Occipital lobe (tissue), 2 donors: ENCODE results near the gene BDKRB1. TPM values are rescaled to one million over a fixed set of nuclear protein-coding genes. Genes with fewer than 3 reads are reported as not detected.

ENCODE experiments used
- DNase-seq: peaks from one replicate; lab custom pipeline; 2025; lab: John Stamatoyannopoulos, UW
- total RNA-seq: library from RNA; depleted of rRNA; stranded (reverse); fragments of >200 nt; gene quantifications from one replicate; pipeline ENCODE4 v1.2.3, GENCODE V29; 2014

Gene BDKRB1
- total RNA-seq = not detected

- DNase-seq = no peak
Observed at GRCh38 chr14:96255501-96256366, at the start of gene BDKRB1. Gene BDKRB1, plus strand, starts transcription at chr14:96256210. Its CDS starts 7,473 bp downstream, at chr14:96263683.

DNA sequence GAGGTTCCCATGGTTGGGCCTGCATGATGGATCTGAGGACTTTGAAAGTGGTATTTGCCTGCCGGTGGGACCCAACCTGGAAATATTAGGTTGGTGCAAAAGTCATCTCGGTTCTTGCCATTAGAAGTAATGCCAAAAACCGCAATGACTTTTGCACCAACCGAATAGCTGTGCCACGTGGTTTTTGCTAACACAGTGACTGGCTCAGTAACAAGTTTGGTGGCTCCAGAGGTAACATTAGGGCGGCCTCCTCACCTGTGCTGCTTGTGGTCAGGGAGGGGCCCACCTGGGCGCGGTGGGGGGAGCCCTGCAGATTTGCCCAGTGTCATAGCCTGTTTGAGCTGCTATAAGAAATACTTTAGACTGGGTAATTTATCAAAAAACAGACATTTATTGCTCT, 49.5 kb upstream of the BDKRB1 start:
- DNase-seq = no peak

DNA sequence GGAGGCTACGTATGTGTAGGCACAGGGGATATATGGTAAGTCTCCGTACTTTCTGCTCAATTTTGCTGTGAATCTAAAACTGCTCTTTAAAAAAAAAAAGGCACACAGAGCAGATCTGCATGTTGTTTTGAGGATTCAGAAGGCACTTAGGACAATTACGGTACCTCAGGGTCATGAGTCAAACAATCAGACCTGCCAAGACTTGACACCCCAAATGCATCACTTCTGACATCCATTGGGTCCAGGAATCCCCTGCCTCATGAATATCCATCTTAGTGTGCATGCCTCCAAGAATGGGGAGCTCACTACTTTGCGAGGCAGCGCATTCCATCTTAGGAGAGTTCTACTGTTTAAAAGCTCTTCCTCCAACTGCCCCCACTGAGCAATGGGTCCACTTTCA, 48.3 kb upstream of the BDKRB1 start:
- no peak for DNase-seq

DNA sequence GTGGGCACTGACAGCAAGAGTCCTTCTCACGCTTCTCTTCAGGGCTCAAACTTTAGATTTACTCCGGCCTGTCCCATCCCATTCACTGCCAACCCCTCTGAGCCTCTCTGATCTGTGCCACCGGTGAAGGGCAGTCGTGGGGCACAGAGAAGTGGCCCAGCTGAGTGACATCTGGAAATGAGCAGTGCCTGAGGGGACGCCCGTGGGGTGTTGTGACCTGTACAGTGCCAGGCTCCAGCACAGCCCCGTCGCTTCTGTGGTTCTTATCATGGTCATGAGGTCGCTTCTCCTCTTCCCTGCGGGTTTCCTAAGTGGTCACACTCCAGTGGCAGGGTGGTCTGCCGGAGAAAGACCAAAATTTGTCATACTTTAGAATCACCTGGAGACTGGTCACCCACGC, 47.3 kb upstream of the BDKRB1 start:
- DNase-seq = no peak

DNA sequence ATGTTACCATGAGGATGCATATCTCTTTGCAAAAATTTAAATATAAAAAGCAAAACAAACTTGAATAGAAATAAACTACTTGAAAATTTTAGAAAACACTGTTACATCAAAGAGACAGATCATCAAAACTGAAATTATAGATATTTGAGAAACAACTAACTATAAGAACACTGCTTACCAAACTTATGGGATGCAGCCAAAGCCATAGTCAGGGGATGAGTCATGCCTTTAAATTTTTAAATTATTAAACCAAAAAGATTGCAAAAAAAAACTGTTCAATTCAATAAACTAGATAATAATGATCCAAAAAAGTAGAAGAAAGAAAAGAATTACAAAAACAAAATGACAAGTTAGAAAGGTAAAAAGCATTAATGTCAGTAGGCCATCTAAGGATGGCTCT, 43.9 kb upstream of the BDKRB1 start:
- DNase-seq = no peak

DNA sequence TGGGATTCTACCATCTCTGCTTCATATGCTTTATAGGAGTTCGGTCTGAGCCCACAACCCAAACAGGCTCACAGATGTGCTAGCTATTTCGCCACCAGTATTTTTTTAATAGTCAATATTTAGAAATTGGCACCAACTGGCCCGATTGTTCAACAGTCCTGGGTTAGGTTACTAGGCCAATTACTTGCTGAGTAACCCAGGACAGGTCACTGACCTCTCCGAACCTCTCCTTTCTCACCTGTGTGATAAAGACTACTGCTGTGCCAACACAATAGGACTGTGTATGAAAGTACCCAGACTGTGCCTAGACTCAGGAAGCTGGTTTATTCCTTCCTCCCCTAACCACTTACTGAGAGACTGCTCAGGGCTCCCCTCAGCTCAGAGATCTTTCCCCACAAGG, 43.1 kb upstream of the BDKRB1 start:
- DNase-seq = no peak

DNA sequence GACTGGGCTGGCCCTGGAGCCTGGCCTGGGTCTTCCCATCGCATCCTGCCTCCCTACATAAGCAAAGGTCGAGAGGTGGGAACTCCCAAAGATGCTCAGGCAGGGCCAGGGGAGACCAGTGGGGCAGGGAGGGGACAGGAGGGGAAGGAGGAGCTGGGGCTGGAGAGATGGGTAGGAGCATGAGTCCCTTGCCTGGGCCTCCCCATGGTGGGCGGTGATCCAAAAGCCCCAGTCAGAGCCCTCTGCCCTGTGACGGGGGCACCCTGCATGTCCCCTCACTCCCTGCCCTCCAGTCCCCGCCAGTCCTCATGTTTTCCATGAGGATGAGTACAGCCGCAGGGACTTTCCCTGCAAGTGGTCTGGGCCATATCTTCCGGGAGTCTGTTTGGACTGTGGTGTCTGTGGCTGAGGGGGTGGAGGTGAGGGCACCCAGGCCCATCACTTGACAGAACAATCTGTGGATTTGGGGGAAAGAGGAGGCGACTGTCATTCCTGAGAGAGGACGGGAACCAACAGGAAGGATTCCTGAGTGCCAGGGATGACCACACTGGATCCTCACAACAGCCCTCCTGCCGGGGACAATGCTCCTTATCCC, 42.0 kb upstream of the BDKRB1 start:
- DNase-seq = no peak

DNA sequence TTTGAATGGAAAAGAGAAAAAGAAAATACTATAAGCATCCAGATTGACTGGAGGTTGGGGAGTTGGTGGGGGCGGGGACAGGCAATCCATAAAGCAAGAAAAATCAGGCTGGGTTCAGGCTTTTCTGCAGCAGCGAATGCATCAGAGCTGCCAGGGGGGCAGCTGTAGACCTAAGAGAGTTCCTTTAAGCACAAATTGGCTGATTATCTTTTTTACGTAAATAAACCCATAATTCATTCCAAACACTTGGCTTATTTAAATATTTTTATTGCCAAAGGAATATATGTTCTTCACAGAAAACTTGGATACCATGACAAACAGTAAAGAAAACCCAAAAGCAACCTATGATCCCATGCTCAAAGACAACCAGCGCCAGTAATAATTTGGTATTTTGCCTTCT, 41.2 kb upstream of the BDKRB1 start:
- no peak for DNase-seq

DNA sequence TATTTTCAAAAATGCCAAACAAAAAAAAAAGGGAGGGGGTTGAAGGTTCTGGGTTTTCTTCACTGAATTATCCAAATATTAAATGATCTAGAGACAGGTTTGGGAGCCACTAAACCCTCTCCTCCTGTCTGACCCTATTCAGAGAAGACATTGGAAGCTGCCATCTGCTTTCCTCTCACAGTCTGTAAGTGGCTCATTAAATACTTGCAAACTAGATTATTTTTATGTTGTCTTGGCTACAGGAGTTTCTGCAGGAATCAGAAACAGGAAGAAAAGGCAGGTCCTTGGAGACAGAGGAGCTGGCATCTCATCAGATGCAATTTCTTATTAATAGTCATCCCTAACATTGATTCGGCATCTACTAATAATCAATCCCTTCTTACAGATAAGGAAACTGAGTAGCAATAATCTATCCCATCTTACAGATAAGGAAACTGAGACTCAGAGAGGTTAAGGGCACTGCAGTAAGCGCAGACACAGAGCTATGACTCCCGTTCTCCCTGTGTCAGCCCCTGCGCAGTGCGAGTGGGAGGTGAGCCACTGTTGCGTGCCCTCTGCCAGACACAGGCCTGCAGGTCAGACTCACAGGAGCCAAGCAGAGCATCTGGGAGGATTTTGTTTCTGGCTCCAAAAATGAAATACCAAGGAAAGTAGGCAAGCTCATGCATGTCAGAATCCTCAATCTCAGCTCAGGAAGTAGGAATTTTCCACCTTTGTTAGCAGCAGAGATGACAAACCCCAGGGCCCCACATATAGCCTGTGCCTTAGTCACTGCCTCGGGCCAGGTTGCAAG, 40.4 kb upstream of the BDKRB1 start:
- no peak for DNase-seq

- no peak for DNase-seq
Observed at GRCh38 chr14:96216627-96217026, 39.4 kb upstream of the BDKRB1 start.

GRCh38 chr14:96217376-96217913, 38.6 kb upstream of the BDKRB1 start:
- no peak for DNase-seq

GRCh38 chr14:96221109-96221650, 34.8 kb upstream of the BDKRB1 start:
- DNase-seq = no peak

- no peak for DNase-seq
Observed at GRCh38 chr14:96221841-96222240, 34.2 kb upstream of the BDKRB1 start.

DNA sequence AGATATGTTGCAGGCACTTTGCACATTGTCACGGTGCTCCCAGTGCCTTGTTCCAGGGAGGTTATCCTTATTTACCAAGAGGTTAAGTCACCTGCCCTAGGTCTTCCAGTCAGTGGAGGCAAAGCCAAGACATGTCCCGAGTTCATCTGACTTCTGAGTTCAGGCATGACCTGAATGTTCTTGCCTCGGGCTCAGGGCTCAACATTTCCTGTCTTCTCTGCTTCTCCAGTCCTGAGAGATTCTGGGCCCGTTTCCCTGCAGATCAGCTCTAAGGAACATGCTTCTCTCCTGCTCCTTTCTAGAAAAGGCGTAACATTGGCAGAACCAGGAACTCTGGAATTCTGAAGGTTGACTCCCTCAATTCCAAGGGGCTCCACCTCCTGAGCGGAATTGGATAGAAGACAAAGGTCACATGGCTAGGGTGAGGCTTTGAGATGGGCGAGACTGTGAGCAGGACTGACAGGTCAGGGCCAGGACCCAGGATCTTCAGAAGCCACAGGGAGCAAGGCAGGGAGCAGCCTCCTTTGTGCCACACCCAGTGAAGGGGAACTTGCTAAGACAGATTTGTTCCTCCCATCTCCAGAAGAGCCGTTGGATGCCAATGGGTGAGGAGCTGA, 31.4 kb upstream of the BDKRB1 start:
- no peak for DNase-seq

DNA sequence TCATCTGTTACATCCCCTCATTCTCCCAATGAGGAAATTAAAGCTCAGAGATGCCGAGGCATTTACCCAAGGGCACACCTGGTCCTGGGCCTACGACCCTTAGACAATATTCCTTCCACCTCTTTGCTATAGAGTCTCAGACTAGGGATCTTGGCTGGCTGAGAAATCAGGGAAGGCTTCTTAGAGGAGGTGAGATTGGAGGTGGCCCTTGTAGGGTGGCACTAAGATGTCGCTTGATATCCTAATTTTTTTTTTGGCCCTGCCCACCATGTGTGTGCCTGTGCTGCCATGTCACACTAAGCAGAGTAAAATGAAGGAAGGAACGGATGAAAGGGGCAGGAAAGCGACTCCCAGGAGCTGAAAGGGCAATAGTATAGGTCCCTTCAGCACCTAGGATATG, 30.8 kb upstream of the BDKRB1 start:
- no peak for DNase-seq

DNA sequence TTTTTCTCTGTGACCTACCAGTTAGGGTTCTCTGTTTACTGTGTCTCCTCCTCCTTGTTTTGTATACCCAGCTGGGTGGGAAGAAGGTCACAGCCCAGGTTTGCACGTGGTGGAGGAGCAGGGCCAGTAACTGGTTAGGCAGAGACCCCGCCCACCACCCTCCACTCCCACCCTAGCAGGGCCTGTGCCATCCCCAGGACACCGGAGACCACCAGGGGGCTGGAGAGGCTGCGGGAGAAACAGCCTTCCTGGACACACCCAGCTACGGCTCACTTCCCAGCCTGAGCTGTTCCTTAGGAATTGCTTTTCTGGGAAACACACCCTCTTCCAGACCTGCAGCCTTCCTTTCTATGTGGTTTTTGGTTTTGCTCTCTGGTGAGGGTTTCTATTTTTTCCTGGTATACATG, 30.3 kb upstream of the BDKRB1 start:
- DNase-seq = no peak

DNA sequence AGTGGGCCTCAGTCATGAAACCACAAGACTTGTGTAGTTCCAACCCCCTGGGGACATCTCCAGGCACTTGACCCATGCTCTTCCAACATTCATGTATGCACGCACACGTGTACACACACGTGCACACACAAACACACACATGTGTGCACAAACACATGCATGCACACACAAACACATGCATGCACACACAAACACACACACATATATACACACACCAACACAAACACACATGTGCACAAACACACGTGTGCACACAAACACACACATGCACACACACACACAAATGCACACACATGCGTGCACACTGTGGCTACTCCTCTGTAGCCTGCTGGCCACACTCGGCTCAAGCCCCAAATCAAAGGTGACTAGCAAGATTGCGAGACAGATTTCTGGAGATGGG, 28.6 kb upstream of the BDKRB1 start:
- DNase-seq = no peak

DNA sequence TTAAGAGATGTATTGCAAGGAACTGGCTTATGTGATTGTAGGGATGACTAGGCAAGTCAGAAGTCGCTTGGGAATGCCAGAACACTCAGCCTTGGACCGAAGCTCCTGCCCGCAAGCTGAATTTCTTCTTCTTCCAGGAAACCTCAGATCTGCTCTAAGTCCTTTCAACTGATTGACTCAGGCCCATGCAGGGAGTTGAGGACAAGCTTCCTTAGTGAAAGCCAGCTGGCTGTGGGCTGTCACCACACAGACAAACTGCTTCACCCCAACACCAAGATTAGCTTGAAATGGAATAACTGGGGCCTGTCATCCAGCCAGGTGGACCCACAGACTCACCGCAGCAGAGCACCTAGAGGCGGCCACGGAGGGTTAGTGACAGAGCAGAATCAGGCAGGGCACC, 26.7 kb upstream of the BDKRB1 start:
- no peak for DNase-seq

DNA sequence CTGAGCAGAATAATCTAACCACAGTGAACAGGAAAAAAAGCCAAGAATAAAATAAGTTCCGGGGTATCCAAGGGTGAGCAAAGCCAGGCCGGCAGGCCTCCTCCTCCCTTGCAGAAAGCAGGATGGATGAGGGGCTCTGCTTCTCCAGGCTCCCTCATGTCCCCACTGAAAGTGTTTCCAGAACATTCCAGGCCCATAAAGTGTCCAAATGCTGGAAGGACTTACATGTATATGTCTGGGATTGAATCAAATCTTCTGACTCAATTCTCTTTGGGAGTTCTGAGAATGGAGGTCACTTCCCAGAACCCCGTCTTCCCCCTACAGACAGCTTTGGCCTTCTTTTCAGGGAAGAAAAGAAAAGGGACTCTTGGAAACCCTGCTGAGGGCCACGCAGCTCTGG, 25.0 kb upstream of the BDKRB1 start:
- no peak for DNase-seq

DNA sequence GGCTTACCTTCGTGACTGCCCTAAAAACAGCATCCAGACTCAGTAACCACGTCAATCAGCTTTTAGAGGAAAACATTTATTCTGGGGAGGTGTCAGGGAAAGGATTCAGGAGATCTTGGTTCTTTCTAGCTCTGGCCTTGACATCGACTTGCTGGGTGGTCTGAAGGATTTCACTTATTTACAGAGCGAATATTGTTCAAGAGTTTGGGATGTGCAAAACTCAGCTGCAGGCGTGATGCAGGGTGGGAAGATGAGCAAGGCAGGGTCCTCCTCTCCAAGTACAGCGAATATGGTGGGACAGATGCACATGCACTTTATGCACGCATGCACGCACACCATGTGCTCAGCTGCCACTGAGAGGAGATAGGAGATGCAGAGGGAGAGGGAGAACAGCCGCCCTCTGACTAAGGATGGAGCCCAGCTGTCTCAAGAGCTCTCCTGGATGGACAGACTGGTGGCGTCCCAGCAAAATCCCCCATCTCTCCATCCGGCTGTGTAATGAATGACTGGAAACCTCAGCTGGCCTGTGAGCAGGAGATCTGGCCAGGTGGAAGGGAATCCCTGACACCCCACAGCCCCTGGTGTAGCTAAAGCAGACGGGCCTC, 24.4 kb upstream of the BDKRB1 start:
- DNase-seq = no peak

GRCh38 chr14:96232506-96232905, 23.5 kb upstream of the BDKRB1 start:
- DNase-seq = no peak
